ENCODE results near the gene FCHSD2.

The FCHSD2 gene

GRCh38 chr11:73013021-73013420 lies 129.1 kb downstream of the FCHSD2 start:
- Histone ChIP-seq H3K9me3 (ENCODE audit: low read length) (peaks cover 15% of the 10 kb centered on the region), H3K4me3 (ENCODE audit: low read depth, low read length, poor library complexity, severe bottlenecking) (no peak overlapping the region), H3K27ac (ENCODE audit: low read depth, low read length, poor library complexity, severe bottlenecking) (no peak overlapping the region), H3K4me1 (ENCODE audit: insufficient read depth, low read length, severe bottlenecking) (no peaks in the 10 kb centered on the region), H3K79me2 (ENCODE audit: insufficient read depth, low read length) (peaks cover 6% of the 10 kb centered on the region; the same call in 1 of the 2 replicates), H3F3A (ENCODE audit: insufficient read depth, low read length) (no peaks in the 10 kb centered on the region; the same call in 1 of the 2 replicates), H2AFZ (ENCODE audit: low read length) (no peak overlapping the region), H3K9ac (ENCODE audit: low read length) (no peak overlapping the region), H3K9me2 (ENCODE audit: low read depth, low read length) (no peaks in the 10 kb centered on the region), H3K4me2 (ENCODE audit: low read length) (no peak overlapping the region), H4K20me1 (ENCODE audit: insufficient read depth, low read length) (no peaks in the 10 kb centered on the region), H3K27me3 (ENCODE audit: insufficient read depth, low read length) (no peaks in the 10 kb centered on the region), H3K36me3 (ENCODE audit: insufficient read depth, low read length) (peaks cover 59% of the 10 kb centered on the region)
- no peak for TF ChIP-seq EZH2 (IDR thresholded peaks at IDR 0.05; ENCODE audit: borderline replicate concordance, low read length)
- TF ChIP-seq, protein P1, sequence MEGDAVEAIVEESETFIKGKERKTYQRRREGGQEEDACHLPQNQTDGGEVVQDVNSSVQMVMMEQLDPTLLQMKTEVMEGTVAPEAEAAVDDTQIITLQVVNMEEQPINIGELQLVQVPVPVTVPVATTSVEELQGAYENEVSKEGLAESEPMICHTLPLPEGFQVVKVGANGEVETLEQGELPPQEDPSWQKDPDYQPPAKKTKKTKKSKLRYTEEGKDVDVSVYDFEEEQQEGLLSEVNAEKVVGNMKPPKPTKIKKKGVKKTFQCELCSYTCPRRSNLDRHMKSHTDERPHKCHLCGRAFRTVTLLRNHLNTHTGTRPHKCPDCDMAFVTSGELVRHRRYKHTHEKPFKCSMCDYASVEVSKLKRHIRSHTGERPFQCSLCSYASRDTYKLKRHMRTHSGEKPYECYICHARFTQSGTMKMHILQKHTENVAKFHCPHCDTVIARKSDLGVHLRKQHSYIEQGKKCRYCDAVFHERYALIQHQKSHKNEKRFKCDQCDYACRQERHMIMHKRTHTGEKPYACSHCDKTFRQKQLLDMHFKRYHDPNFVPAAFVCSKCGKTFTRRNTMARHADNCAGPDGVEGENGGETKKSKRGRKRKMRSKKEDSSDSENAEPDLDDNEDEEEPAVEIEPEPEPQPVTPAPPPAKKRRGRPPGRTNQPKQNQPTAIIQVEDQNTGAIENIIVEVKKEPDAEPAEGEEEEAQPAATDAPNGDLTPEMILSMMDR (IDR thresholded peaks at IDR 0.05; ENCODE audit: low read length) = no peak

- peaks cover 66% of the 10 kb centered on the region for H3K36me3 ChIP-seq (ENCODE audit: insufficient read depth, low read length)
- no peaks in the 10 kb centered on the region for H3K9me2 ChIP-seq (ENCODE audit: low read depth, low read length)
- no peak for TF ChIP-seq EZH2 (IDR thresholded peaks at IDR 0.05; ENCODE audit: borderline replicate concordance, low read length)
- TF ChIP-seq, protein P1 (IDR thresholded peaks at IDR 0.05; ENCODE audit: low read length) = no peak
- H3F3A ChIP-seq (ENCODE audit: insufficient read depth, low read length) = no peaks in the 10 kb centered on the region; the same call in 1 of the 2 replicates
- H3K9ac ChIP-seq (ENCODE audit: low read length) = no peak overlapping the region
- H3K27ac ChIP-seq (ENCODE audit: low read depth, low read length, poor library complexity, severe bottlenecking) = no peak overlapping the region
- H3K4me2 ChIP-seq (ENCODE audit: low read length) = no peak overlapping the region
- H3K79me2 ChIP-seq (ENCODE audit: insufficient read depth, low read length) = peaks cover 3% of the 10 kb centered on the region; the same call in 1 of the 2 replicates
- H3K9me3 ChIP-seq (ENCODE audit: low read length) = peaks cover 15% of the 10 kb centered on the region
- no peaks in the 10 kb centered on the region for H4K20me1 ChIP-seq (ENCODE audit: insufficient read depth, low read length)
- H3K4me1 ChIP-seq (ENCODE audit: insufficient read depth, low read length, severe bottlenecking) = no peaks in the 10 kb centered on the region
- H3K27me3 ChIP-seq (ENCODE audit: insufficient read depth, low read length) = no peaks in the 10 kb centered on the region
- H2AFZ ChIP-seq (ENCODE audit: low read length) = no peak overlapping the region
- no peak overlapping the region for H3K4me3 ChIP-seq (ENCODE audit: low read depth, low read length, poor library complexity, severe bottlenecking)
Measured at GRCh38 chr11:73012121-73012863, 129.8 kb downstream of the FCHSD2 start.

- Histone ChIP-seq H3K9ac (ENCODE audit: low read length) (no peak overlapping the region), H3K4me2 (ENCODE audit: low read length) (no peak overlapping the region), H4K20me1 (ENCODE audit: insufficient read depth, low read length) (no peaks in the 10 kb centered on the region), H3K9me3 (ENCODE audit: low read length) (peaks cover 15% of the 10 kb centered on the region), H3K4me3 (ENCODE audit: low read depth, low read length, poor library complexity, severe bottlenecking) (no peak overlapping the region), H2AFZ (ENCODE audit: low read length) (no peak overlapping the region), H3K9me2 (ENCODE audit: low read depth, low read length) (no peaks in the 10 kb centered on the region), H3K79me2 (ENCODE audit: insufficient read depth, low read length) (no peaks in the 10 kb centered on the region), H3F3A (ENCODE audit: insufficient read depth, low read length) (no peaks in the 10 kb centered on the region; the same call in 1 of the 2 replicates), H3K4me1 (ENCODE audit: insufficient read depth, low read length, severe bottlenecking) (no peaks in the 10 kb centered on the region), H3K36me3 (ENCODE audit: insufficient read depth, low read length) (peaks cover 73% of the 10 kb centered on the region), H3K27ac (ENCODE audit: low read depth, low read length, poor library complexity, severe bottlenecking) (no peak overlapping the region), H3K27me3 (ENCODE audit: insufficient read depth, low read length) (no peaks in the 10 kb centered on the region)
- TF ChIP-seq, protein P1 (IDR thresholded peaks at IDR 0.05; ENCODE audit: low read length) = no peak
- no peak for TF ChIP-seq EZH2 (IDR thresholded peaks at IDR 0.05; ENCODE audit: borderline replicate concordance, low read length)
Measured at GRCh38 chr11:73011126-73011817, 130.8 kb downstream of the FCHSD2 start.

Measured in OCI-LY1 (cell line).